Neural crest cell (in vitro differentiated cells): ENCODE results near the gene CAMK2D. TPM values are rescaled to one million over a fixed set of nuclear protein-coding genes. Genes with fewer than 3 reads are reported as not detected.
A peak's percentile ranks its signal among the peaks of the same experiment; 100 is the strongest.

ENCODE experiments used
- DNase-seq: peaks from one replicate; pipeline ENCODE4 v3.0.0; 2021; ENCODE audit warnings: low read depth, mixed read lengths, low spot score
- H3K27ac Mint-ChIP-seq: one replicate; pipeline ENCODE4 v1.8.0; 2021; ENCODE audit warnings: mild to moderate bottlenecking, mixed read lengths; ENCODE audit not compliant: unreplicated experiment
- H3K27me3 Mint-ChIP-seq: 2 replicates; pipeline ENCODE4 v1.8.0; 2021; ENCODE audit warnings: low read depth, mild to moderate bottlenecking, mixed read lengths
- H3K36me3 Mint-ChIP-seq: 2 replicates; pipeline ENCODE4 v1.8.0; 2021; ENCODE audit warnings: low read depth, mild to moderate bottlenecking, mixed read lengths
- H3K4me1 Mint-ChIP-seq: 2 replicates; pipeline ENCODE4 v1.8.0; 2021; ENCODE audit warnings: mixed read lengths
- H3K4me3 Mint-ChIP-seq: one replicate; pipeline ENCODE4 v1.8.0; 2021; ENCODE audit warnings: mild to moderate bottlenecking, mixed read lengths
- H3K9me3 Mint-ChIP-seq: 2 replicates; pipeline ENCODE4 v1.8.0; 2021; ENCODE audit warnings: mixed read lengths
- CTCF ChIP-seq: fragments of 200-600 bp; sonication (generic); conservative IDR thresholded peaks from 2 replicates; pipeline ENCODE4 v1.5.0; 2021; ENCODE audit warnings: antibody characterized with exemption, mild to moderate bottlenecking
- total RNA-seq: library from RNA; stranded (reverse); gene quantifications from 2 replicates; pipeline ENCODE4 v1.2.1, GENCODE V29; 2021

CAMK2D gene
- total RNA-seq, 1 donor from 2014 or later: 33.7 TPM

DNA sequence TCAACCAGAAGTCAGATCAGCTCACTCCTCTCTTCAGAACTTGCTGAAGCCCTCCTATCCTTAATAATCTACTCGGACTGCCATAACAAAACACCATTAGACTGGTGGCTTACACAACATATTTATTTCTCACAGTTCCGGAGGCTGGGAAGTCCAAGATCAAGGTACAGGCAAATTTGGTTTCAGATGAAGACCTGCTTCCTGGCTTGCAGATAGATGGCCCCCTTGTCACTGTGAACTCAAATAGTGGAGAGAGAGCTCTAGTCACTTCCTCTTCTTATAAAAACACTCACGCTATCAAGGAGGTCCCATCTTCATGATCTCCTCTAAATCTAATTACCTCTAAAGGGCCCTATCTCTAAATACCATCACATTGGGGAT, 125.1 kb downstream of the CAMK2D start:
- no peak for DNase-seq
- Mint-ChIP-seq H3K27me3 (no peaks in the 10 kb centered on the region), H3K36me3 (peaks cover 3% of the 10 kb centered on the region), H3K27ac (no peak overlapping the region), H3K4me1 (peaks cover 23% of the 10 kb centered on the region), H3K9me3 (no peaks in the 10 kb centered on the region), H3K4me3 (no peak overlapping the region)
- no peak for TF ChIP-seq CTCF

GRCh38 chr4:113635739-113636437, 125.7 kb downstream of the CAMK2D start:
- Mint-ChIP-seq H3K27ac (peak overlapping the region; percentile 4), H3K27me3 (no peaks in the 10 kb centered on the region), H3K4me3 (no peak overlapping the region), H3K36me3 (peaks cover 3% of the 10 kb centered on the region), H3K9me3 (no peaks in the 10 kb centered on the region), H3K4me1 (peaks cover 23% of the 10 kb centered on the region)
- DNase-seq: no peak
- no peak for TF ChIP-seq CTCF

DNA sequence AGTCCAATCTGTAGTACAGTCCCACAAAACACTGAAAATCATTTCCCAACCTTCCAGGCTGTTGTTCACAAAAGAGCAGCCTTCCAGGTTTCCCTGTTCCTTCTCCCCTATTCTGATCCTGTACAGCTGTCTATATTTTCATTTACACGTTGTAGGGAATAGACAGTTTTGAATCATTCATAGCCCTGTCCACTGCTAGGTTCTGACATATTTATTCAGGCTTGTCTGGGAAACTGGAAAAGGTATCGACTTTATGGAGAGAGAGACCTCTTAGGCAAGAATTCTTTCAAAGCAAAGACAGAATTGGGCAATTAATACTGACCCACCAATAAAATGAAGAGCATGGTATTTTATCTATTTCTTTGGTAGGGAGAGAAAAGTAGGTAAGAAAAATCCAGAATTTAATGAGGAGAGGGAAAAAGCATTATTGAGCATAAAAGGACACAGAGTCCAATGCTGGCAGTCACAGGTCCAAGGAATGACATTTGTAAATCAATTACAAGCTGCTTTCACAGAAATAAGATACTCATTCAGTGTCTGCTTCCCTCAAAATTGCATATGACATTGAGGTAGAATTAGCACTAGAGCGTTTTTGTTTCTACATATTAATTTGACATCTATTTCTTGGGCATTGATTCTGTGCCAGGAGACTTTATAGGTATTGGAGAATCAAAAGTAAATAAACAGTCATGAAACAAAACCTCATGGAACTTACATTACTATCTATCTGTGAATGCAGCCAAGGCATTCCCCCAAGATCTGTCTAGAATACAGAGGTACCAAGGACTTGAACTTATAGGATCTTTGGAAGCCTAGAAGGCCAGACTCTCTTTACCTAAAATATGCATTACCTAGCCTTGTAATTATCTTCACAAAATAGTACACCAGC, 127.2 kb downstream of the CAMK2D start:
- peaks cover 16% of the 10 kb centered on the region for H3K4me1 Mint-ChIP-seq
- no peak overlapping the region for H3K27ac Mint-ChIP-seq
- DNase-seq: no peak
- H3K36me3 Mint-ChIP-seq: peaks cover 3% of the 10 kb centered on the region
- H3K4me3 Mint-ChIP-seq: no peak overlapping the region
- TF ChIP-seq CTCF: no peak
- no peaks in the 10 kb centered on the region for H3K27me3 Mint-ChIP-seq
- H3K9me3 Mint-ChIP-seq: no peaks in the 10 kb centered on the region

GRCh38 chr4:113633467-113633866, 128.1 kb downstream of the CAMK2D start:
- Mint-ChIP-seq H3K9me3 (no peaks in the 10 kb centered on the region), H3K4me1 (peaks cover 12% of the 10 kb centered on the region), H3K36me3 (peaks cover 3% of the 10 kb centered on the region), H3K27ac (no peak overlapping the region), H3K27me3 (no peaks in the 10 kb centered on the region), H3K4me3 (no peak overlapping the region)
- DNase-seq: no peak
- TF ChIP-seq CTCF: no peak

DNA sequence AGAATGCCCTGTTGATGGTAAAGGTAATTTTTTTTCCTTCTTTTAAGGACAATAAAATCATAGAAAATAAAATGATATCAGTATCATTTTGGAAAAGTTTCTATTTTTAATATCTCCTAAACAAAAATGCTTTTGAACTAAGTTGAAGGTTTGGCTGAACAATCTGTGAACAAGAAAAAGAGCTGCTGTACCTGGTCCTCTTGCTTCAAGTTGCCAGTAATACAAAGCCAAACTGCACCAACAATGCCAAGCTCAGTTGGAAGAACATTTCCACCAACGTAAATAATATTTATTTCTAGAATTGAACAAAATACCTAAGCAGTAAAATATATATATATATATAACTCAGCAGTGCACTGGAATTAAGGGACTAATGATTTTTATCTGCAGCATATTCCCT, 132.8 kb downstream of the CAMK2D start:
- Mint-ChIP-seq H3K27ac (no peak overlapping the region), H3K9me3 (peaks cover 2% of the 10 kb centered on the region), H3K4me1 (peaks cover 5% of the 10 kb centered on the region), H3K36me3 (peaks cover 7% of the 10 kb centered on the region), H3K27me3 (no peaks in the 10 kb centered on the region), H3K4me3 (no peak overlapping the region)
- TF ChIP-seq CTCF: no peak
- DNase-seq: no peak
